ENCODE data around the gene AKAP1.

- TF ChIP-seq ZNF408 (CRISPR knock-in tag; IDR thresholded peaks at IDR 0.05; ENCODE audit: low read depth): no peak
- no peak for TF ChIP-seq EZH2 (IDR thresholded peaks at IDR 0.05; ENCODE audit: borderline replicate concordance, low read depth, low read length)
- TF ChIP-seq ZNF274 (IDR thresholded peaks at IDR 0.05; ENCODE audit: borderline replicate concordance, low read depth, low read length): no peak
- TF ChIP-seq ZNF133 (CRISPR knock-in tag; IDR thresholded peaks at IDR 0.05): no peak
- TF ChIP-seq RAD21 (CRISPR knock-in tag; conservative IDR thresholded peaks at IDR 0.05 in 1 of 2, IDR thresholded peaks at IDR 0.05 in 1 of 2): no peak
These were observed 7.7 kb downstream of the AKAP1 start for GRCh38 chr17:57092779-57093178.

All from K562 (cell line).